ENCODE results near the gene GRIN3B.

GRIN3B gene

DNA sequence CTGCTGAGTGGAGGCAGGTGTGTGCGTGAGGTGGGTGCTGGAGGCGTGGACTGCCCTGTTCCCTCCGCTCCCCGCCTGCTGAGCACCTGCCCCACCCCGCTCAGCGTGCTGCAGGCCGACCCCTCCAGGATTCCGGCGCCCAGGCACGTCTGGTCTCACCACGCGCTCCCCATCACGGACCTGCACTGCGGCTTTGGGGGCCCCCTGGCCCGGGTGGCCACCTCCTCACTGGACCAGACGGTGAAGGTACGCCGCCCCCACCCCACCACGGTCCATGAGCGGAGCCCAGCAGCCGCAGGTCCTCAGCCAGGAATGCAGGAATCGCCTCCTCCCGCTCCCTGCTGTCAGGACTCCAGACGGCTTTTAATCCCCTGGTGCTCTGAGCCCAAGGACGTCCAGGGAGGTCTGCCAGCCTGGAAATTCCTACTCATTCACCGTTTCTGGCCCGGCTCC, 10.1 kb upstream of the GRIN3B start:
- DNase-seq (ENCODE audit: low read depth in 1 of 2, low spot score in 1 of 2), result no peak

DNA sequence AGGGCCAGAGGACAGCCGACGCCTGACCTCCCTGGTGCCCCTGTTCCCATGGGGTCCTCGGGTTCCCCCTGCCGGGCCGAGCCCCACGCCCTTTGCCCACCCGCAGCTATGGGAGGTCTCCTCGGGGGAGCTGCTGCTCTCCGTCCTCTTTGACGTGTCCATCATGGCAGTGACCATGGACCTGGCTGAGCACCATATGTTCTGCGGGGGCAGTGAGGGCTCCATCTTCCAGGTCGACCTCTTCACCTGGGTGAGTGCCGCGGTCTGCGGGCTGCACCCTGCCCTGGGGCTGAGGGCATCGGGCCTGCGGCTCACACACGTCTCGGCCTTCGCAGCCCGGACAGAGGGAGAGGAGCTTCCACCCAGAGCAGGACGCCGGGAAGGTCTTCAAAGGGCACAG, 9.5 kb upstream of the GRIN3B start:
- no peak for DNase-seq (ENCODE audit: low read depth in 1 of 2, low spot score in 1 of 2)

DNA sequence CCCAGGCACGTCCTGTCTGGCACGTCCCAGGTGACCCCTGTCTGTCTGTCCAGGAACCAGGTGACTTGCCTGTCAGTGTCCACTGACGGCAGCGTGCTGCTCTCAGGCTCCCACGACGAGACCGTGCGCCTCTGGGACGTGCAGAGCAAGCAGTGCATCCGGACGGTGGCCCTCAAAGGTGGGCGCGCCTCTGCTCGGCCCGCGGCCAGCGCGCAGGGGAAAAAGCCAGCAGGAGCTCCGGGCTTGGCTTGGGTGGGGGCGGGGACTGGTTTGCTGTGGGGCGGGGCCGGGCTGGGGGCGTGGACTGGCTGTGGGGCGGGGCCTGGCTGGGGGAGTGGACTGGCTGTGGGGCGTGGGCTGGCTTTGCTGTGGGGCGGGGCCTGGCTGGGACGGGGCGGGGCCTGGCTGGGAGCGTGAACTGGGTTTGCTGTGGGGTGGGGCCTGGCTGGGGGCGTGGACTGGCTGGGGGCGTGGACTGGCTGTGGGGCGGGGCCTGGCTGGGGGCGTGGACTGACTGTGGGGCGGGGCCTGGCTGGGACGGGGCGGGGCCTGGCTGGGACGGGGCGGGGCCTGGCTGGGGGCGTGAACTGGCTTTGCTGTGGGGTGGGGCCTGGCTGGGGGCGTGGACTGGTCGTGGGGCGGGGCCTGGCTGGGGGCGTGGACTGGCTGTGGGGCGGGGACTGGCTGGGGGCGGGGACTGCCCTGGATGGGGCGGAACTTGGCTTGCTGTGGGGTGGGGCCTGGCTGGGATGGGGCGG, 8.9 kb upstream of the GRIN3B start:
- DNase-seq (ENCODE audit: low read depth in 1 of 2, low spot score in 1 of 2), result peak; percentile 41 to 53

DNA sequence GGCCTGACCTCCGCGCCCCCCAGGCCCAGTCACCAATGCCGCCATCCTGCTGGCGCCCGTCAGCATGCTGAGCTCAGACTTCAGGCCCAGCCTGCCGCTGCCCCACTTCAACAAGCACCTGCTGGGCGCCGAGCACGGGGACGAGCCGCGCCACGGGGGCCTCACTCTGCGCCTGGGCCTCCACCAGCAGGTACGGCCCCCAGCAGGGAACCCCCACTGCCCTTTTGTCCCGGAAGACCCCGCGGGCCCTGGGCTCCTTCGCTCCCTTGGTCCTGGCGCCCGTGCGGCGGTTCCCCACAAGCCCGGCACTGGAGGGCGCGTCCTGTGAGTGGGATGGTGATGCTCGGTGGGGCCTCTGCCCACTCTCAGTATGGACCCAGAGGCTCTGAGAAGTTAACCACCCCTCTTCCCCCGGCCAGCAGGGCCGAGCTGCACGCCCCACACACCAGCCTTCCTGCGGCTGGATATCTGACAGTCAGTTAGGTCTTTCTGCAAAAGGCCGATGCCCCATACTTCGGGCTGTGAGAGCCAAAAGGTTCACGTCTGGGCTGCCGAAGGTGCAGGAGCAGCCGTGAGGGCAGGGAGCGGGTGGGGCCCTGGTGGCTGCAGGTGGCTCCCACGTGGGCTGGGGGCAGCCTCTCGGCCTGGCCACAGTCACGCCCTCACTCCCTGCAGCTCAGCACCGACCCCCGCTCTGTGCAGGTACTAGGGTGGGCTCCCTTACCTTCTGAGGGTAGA, 8.1 kb upstream of the GRIN3B start:
- DNase-seq (ENCODE audit: low read depth in 1 of 2, low spot score in 1 of 2), result no peak

- no peak for DNase-seq (ENCODE audit: low read depth in 1 of 2, low spot score in 1 of 2)
Measured at GRCh38 chr19:992670-993055, 7.6 kb upstream of the GRIN3B start.

- no peak for DNase-seq (ENCODE audit: low read depth in 1 of 2, low spot score in 1 of 2)
Measured at GRCh38 chr19:993361-993830, 6.8 kb upstream of the GRIN3B start.

- DNase-seq (ENCODE audit: low read depth in 1 of 2, low spot score in 1 of 2), result no peak
Measured at GRCh38 chr19:993831-994393, 6.3 kb upstream of the GRIN3B start.

DNA sequence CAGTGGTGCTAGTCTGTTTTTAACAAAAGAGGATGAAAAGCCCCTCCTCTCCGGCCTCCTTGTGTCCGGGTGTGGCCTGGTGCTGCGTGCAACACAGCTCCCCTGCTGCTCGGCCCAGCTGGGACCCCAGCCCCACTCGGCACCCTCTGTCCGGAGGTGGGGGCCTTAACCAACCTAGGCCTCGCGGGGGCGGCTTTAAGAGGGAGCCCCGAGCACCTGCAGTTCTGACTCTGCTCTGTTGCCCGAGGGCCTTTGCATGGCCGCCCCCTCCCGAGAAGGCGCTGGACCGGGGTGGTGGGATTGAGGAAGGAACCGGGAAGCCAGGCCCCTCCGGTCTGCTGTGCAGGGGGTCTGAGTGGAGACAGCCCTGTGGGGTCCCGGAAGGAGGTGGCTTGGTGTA, 5.7 kb upstream of the GRIN3B start:
- DNase-seq (ENCODE audit: low read depth in 1 of 2, low spot score in 1 of 2), result no peak

- DNase-seq (ENCODE audit: low read depth in 1 of 2, low spot score in 1 of 2), result no peak
Measured at GRCh38 chr19:995051-995827, 5.0 kb upstream of the GRIN3B start.

DNA sequence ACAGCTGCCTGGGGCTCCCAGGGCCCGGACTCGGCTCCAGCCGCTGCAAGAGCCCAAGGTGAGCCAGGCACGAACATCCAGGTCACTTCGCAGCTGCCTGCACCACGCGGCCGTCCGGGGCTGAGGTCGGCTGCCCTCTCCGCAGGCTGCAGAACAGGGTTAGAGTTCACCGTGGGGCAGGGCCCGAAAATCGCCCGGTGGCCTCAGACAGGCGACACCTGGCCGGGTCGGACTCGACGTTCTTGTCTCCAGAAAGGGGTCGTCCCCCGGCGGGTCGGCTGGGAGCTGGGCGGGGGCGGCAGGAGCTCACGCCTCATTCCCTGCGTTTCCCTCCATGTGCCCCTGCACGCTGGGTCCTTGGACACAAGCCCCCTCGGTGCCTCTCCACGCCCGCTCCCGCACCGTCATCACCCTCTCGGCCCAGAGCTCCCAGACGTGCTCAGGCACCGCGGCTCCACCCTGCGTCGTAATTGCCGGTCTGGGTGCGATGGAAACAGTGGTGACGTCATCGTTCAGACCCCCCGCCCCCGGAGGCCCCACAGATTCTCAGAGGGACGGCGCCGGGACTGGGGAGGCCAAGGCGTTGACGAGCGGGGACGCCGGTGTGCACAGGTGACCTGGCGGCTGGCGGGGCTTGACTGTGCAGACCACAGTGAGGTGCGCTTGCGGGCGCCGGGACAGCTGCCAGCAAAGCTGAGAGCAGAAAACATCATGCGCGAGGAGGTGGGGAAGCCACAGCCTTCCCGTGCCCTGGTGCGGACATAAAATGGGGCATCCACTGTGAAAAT, 4.0 kb upstream of the GRIN3B start:
- peak; percentile 44 to 49 for DNase-seq (ENCODE audit: low read depth in 1 of 2, low spot score in 1 of 2)

DNA sequence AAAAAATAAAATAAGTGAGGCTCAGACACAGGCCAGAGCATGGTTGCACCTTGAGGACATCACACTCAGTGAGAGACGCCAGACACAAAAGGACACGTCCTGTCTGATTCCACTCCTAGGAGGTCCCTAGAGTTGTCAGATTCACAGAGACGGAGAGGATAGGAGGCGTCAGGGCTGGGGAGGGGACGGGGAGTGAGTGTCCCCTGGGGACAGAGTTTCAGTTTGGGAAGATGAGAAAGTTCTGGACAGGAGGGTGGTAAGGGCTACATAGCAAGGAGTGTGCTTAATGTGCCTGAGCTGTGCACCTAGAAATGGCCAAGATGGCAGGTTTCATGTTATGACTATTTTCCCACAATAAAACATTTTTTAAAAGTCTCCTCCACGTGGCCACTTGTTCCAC, 2.2 kb upstream of the GRIN3B start:
- no peak for DNase-seq (ENCODE audit: low read depth in 1 of 2, low spot score in 1 of 2)

DNA sequence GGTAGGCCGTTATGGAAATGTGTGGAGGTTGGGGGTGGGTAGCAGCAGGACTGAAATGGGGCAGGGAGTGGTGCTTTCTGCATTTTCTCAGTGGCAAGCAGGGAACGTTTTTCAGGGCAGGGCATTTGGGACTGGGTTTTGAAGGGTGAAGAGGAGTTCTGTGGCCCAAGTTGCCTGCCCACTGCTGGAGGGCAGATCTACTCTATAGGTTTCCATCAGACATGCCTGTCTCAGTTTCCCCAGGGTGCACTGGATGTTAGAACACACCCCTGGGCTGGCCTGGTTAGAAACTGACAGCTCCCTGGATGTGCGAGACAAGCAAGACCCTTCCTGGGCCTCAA, 870 bp upstream of the GRIN3B start:
- DNase-seq (ENCODE audit: low read depth in 1 of 2, low spot score in 1 of 2), result no peak

- DNase-seq (ENCODE audit: low read depth in 1 of 2, low spot score in 1 of 2), result no peak
Measured at GRCh38 chr19:1000591-1001537, 645 bp downstream of the GRIN3B start.

GRCh38 chr19:1001538-1002166, 1.4 kb downstream of the GRIN3B start:
- DNase-seq (ENCODE audit: low read depth in 1 of 2, low spot score in 1 of 2), result peak; percentile 51 to 59

GRCh38 chr19:1002600-1002999, 2.4 kb downstream of the GRIN3B start:
- no peak for DNase-seq (ENCODE audit: low read depth in 1 of 2, low spot score in 1 of 2)

DNA sequence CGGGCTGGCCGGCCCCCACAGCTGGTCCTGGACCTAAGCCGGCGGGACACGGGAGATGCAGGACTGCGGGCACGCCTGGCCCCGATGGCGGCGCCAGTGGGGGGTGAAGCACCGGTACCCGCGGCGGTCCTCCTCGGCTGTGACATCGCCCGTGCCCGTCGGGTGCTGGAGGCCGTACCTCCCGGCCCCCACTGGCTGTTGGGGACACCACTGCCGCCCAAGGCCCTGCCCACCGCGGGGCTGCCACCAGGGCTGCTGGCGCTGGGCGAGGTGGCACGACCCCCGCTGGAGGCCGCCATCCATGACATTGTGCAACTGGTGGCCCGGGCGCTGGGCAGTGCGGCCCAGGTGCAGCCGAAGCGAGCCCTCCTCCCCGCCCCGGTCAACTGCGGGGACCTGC, 3.1 kb downstream of the GRIN3B start:
- DNase-seq (ENCODE audit: low read depth in 1 of 2, low spot score in 1 of 2), result no peak

DNA sequence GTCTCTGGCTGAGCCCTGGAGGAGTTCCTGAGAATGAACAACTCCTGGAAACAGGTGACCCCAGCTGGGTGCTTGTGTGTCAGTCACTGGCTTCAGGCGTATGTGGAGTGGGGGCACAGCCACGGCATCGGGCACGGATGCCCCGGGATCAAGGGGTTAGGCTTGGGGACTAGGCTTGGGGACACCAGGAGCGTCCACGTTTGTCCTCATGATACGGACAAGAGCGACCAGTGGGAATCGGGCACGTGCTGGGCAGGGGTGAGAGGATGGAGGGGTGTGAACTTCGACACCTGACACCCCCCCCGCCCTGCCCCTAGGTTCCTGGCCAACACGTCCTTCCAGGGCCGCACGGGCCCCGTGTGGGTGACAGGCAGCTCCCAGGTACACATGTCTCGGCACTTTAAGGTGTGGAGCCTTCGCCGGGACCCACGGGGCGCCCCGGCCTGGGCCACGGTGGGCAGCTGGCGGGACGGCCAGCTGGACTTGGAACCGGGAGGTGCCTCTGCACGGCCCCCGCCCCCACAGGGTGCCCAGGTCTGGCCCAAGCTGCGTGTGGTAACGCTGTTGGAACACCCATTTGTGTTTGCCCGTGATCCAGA, 4.1 kb downstream of the GRIN3B start:
- no peak for DNase-seq (ENCODE audit: low read depth in 1 of 2, low spot score in 1 of 2)

GRCh38 chr19:1004803-1005664, 4.8 kb downstream of the GRIN3B start:
- no peak for DNase-seq (ENCODE audit: low read depth in 1 of 2, low spot score in 1 of 2)
